ENCODE data around the gene ISOC2. TPM values are rescaled to one million over a fixed set of nuclear protein-coding genes. Genes with fewer than 3 reads are reported as not detected.

The ISOC2 gene
- total and polyA plus RNA-seq, 9 of the 15 experiments (the other 6 are each of a cell fraction or from before 2014, with no cell fraction given), result 1.2 to 229 (median 58.3) TPM

- Histone ChIP-seq H3K9me1 (ENCODE audit: control insufficient read depth, insufficient read depth, low read length) (no peaks in the 10 kb centered on the region), H3K4me3 (no peak overlapping the region), H3K4me1 (replicated peaks in 1 of 2; ENCODE audit: control insufficient read depth in 2 of 2, insufficient read depth in 2 of 2, low read length in 2 of 2) (peaks cover 20 to 55% of the 10 kb centered on the region in 2 experiments), H3K4me2 (ENCODE audit: insufficient read depth, low read length) (no peak overlapping the region), H4K20me1 (replicated peaks; ENCODE audit: control insufficient read depth, insufficient read depth, low read length) (no peaks in the 10 kb centered on the region), H3K36me3 (ENCODE audit: control insufficient read depth, insufficient read depth, low read length) (peaks cover 26% of the 10 kb centered on the region), H3K27ac (ENCODE audit: extremely low read depth, low read depth, low read length) (no peak overlapping the region), H2AFZ (ENCODE audit: low read depth, low read length) (no peak overlapping the region), H3K9ac (ENCODE audit: insufficient read depth in 1 of 2, low read depth in 2 of 2, low read length in 2 of 2) (peak overlapping the region in 1 of 2 experiments; percentile 76; a peak in 2 of 4 replicates), H3K27me3 (ENCODE audit: control insufficient read depth in 2 of 2, insufficient read depth in 2 of 2, low read length in 2 of 2) (no peaks in the 10 kb centered on the region), H3K79me2 (ENCODE audit: control insufficient read depth, insufficient read depth, low read length) (peaks cover 20% of the 10 kb centered on the region), H3K9me3 (replicated peaks; ENCODE audit: control insufficient read depth, insufficient read depth, low read depth, low read length) (no peaks in the 10 kb centered on the region)
- TF ChIP-seq SIX5 (IDR thresholded peaks at IDR 0.05; ENCODE audit: borderline replicate concordance in 1 of 2, insufficient read depth in 1 of 2, low read depth in 1 of 2, low read length in 2 of 2) (no peak), EZH2 (IDR thresholded peaks at IDR 0.05; ENCODE audit: borderline replicate concordance, low read depth, low read length) (no peak), GTF2A2 (tag; IDR thresholded peaks at IDR 0.05) (no peak), PRDM10 (IDR thresholded peaks at IDR 0.05; ENCODE audit: partially characterized antibody) (peak; percentile 22), POLR2G (IDR thresholded peaks at IDR 0.05; ENCODE audit: low read depth, low read length) (peak; percentile 48; the same call in 1 of the 2 replicates), ZBTB33 (CRISPR knock-in tag; IDR thresholded peaks at IDR 0.05) (peak; percentile 68; the same call in 1 of the 2 replicates), NR3C1 (CRISPR knock-in tag; IDR thresholded peaks at IDR 0.05) (no peak), SUPT5H (IDR thresholded peaks at IDR 0.05) (0 out of 2 replicates have a peak, but pooled peaks have one; percentile 9), RBFOX2 (IDR thresholded peaks at IDR 0.05; ENCODE audit: low read depth, low read length) (peak; percentile 52)
- ATAC-seq (no peak), DNase-seq (ENCODE audit: extremely low read depth in 1 of 4, low spot score in 3 of 4) (peak in 2 of 4 experiments; percentile 27 to 32), FAIRE-seq (no peak)
- intact Hi-C loops (cut with micrococcal nuclease), result no loop called here
- in situ Hi-C loops (cut with MboI), result no loop called here
- ChIA-PET CTCF (ENCODE audit: low intra/inter-chr PET ratio) (no interaction called here), POLR2A (interaction anchor here (0.6 to 2.0 kb wide), 4 partner anchors 12 to 146 kb away, joined by 3 to 6 read pairs (median 3); partner anchors contain the start of gene ZNF784)
- no TSS peak for BruUV-seq (replicated peaks)
- 70% methylated on average over 17 of the region's 17 CpGs for WGBS (ENCODE audit: insufficient coverage, low coverage, missing lambda C conversion rate)
These were observed 17.6 kb upstream of the ISOC2 start for GRCh38 chr19:55479045-55479444.
